Cardiac fibroblast (primary cell): ENCODE measurements around the gene KISS1R.

ENCODE experiments used
- DNase-seq, 2 donors: peaks; one replicate each; pipeline versions ENCODE4 v3.0.0 to v3.0.0-alpha.2; 2010; ENCODE audit warnings: low read depth in 2 of 2
- H3K4me3 ChIP-seq, 2 donors: replicated peaks in 1 of 2; 1 replicate in 1 of 2; 2 replicates in 1 of 2; pipeline ENCODE4 v1.5.1; 2011; ENCODE audit warnings: low read depth in 2 of 2, low read length in 2 of 2, mild to moderate bottlenecking in 2 of 2, moderate library complexity in 1 of 2
- CTCF ChIP-seq: IDR thresholded peaks from one replicate; pipeline ENCODE4 v1.5.1; 2011; ENCODE audit warnings: low read depth, mild to moderate bottlenecking, low read length, inconsistent platforms

KISS1R gene

DNA sequence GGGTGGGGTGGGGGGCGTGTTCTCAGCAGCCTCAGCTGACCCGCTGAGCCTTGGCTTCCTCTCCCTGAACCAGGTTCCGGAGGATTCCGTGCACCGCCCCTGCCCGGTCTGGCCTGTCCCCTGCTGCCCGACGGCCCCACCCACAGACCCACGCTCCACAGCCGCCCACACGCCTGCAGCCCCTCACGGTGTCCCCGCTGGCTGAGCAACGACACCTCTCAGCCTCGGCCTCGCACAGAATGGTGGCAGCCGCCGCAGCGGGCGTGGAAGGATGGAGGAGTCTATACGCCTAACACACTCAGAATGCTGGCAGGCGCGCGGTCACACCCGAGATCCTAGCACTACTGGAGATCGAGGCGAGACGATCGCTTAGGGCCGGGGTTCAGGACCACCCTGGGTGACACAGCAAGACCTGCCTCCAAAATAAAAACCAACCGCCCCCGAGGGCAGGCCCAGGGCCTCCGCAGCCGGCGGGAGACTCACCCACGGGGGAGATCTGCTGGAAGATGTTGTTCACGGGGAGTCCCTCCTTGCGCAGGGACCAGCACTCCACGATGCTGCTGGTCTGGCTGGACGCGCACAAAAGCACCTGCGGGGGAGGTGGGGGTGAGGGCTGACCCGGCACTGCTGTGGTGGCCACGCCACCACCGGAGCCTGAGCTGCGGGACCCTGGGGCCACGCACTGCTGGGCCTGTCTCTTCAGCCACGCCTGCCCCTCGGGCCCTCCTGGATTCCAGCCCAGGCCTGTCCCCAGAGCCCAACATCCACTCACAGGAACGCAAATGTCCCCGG lies 32.5 kb upstream of the KISS1R start:
- no peak for TF ChIP-seq CTCF
- no peak overlapping the region for H3K4me3 ChIP-seq
- DNase-seq = no peak

DNA sequence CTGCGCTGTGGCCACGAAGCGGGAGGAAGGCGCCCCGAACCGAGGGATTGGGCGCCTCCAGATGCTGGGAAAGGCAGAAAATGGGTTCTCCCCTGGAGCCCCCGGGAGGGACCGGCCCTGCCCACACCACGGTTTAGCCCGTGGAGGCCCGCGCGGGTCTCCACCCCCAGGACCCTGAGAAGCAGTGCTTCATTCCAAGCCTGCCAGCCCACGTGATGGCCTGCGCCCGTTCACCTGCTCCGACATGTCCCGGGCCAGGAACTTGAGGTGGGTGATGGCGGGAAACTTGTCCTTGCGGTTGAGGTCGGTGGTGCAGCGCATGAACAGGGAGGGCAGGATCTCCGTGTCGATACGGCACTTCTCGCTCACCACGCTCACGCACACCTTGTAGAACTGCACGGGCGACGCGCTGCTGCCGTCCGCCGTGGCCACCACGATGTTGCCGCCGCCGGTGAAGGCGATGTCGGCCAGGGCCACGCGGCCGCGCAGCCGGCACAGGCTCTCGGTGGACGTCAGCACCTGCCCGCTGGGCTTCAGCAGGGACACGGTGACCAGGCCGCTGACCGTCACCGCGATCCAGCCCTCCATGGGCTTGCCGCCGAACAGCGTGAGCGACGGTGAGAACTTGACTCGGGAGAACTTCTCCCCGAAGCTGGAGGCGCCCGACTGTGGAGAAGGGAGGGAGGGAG lies 31.5 kb upstream of the KISS1R start:
- no peak overlapping the region for H3K4me3 ChIP-seq
- no peak for DNase-seq
- TF ChIP-seq CTCF = no peak

GRCh38 chr19:887072-887471 lies 30.1 kb upstream of the KISS1R start:
- no peak overlapping the region for H3K4me3 ChIP-seq
- DNase-seq = peak; percentile 52 to 63
- TF ChIP-seq CTCF = no peak

GRCh38 chr19:887599-887998 lies 29.5 kb upstream of the KISS1R start:
- no peak for DNase-seq
- no peak overlapping the region for H3K4me3 ChIP-seq
- TF ChIP-seq CTCF = no peak

DNA sequence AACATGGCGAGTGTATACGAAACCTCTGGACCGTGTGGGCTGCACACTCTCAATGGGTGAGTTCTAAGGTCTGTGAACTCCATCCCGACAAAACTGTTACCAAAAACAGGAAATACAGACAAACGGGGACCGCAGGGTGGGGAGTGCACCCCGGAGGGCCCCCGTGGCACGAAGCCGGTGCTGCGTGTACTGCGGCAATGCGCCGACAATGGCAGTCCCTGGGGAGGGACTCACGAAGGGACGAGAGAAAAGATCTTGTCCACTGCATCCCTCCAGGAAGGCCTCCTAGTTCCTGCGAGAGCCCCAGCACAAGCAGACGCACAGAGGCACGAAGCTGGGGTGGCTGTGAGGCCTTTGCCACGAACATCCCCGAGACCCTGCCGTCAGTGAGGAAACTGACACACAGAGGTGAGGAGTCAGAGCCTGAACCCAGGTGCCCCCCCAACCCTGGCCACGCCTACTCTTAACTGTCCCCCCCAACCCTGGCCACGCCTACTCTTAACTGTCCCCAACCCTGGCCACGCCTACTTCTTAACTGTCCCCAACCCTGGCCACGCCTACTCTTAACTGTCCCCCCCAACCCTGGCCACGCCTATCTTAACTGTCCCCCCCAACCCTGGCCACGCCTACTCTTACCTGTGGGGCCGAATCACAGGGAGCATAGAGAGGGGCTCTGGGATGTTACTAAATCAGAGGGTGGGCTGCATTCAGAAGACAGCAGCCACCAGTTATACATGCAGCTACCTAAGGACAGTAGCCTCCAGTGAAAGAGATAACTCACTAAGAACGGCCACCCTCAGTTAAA lies 28.4 kb upstream of the KISS1R start:
- no peak for TF ChIP-seq CTCF
- H3K4me3 ChIP-seq = no peak overlapping the region
- no peak for DNase-seq

GRCh38 chr19:889662-890295 lies 27.4 kb upstream of the KISS1R start:
- H3K4me3 ChIP-seq = no peak overlapping the region
- no peak for TF ChIP-seq CTCF
- DNase-seq = no peak
